ENCODE data around the gene NME7. TPM values are rescaled to one million over a fixed set of nuclear protein-coding genes. Genes with fewer than 3 reads are reported as not detected.

The NME7 gene, protein sequence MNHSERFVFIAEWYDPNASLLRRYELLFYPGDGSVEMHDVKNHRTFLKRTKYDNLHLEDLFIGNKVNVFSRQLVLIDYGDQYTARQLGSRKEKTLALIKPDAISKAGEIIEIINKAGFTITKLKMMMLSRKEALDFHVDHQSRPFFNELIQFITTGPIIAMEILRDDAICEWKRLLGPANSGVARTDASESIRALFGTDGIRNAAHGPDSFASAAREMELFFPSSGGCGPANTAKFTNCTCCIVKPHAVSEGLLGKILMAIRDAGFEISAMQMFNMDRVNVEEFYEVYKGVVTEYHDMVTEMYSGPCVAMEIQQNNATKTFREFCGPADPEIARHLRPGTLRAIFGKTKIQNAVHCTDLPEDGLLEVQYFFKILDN
- total RNA-seq = 31.6 and 34.7 TPM in 2 replicates

DNA sequence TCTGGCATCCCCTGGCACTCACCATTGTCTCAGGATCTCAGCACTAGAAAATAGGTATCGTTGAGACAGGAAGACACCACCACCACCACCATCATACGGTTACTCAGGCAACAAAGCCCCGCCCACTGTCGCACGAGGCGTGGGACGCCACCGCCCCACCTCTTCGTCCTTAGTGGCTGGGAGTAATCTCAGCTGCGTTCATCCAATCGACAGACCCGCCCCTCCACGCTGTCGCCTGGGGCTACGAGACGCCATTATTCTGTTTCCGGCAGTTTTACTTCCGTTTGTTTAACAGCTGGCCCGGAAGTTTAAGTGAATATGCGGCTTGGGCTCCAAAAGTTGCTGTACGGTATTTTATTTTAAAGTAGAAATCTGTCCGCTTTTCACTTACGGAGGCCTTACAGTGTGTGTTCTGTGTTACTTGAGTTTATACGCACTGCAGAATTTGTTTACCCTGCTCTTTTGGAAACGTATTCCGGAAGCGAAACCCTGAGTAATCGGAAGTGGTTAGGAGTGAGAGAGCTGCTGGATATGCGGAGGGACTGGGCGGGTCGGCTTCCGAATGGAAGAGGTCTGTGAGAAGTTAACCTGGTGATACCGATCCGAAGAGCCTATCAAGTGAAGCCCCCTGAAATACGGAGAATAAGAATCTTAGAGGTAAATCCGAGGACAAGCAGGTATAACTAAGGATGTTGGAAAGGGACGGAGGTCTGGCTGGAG is at the start of gene NME7, which contains the start of gene BLZF1:
Gene NME7, minus strand, starts transcription at position 112 of the 720 bp plus-strand sequence. Its CDS starts 87 bp downstream, at position 25.
Gene BLZF1, plus strand, starts transcription at position 510 of the 720 bp plus-strand sequence. CDS start 1,328 bp downstream, outside the sequence.

DNA sequence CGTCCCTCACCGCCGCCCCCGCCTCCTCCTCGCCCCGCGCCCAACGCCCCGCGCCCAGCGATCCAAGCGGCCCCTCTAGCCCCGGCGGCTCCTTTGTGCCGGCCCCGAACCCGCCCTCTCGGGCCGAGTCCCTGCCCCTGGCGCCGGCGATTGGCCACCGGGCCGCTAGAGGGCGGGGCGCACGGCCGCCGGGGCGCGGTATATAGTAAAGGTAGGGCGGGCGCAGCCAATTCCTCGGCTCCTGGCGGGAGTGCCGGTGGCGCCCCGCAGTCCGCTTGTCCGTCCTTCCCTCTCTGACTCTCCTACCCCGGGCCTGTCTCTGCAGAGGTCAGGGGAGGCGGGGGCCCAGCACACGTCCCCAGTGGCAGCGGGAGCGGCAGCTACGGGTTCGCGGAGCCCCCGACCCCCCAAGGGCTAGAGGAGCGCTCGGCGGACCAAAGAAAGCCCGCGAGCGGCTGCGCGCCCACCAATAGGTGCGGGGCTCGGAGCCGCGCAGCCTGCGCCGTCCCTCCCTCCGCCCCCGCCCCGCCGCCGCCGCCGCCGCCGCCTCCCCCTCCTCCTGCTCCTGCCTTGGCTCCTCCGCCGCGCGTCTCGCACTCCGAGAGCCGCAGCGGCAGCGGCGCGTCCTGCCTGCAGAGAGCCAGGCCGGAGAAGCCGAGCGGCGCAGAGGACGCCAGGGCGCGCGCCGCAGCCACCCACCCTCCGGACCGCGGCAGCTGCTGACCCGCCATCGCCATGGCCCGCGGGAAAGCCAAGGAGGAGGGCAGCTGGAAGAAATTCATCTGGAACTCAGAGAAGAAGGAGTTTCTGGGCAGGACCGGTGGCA is 261.3 kb downstream of the NME7 start, which contains the start of gene ATP1B1:
Gene ATP1B1, plus strand, starts transcription at position 596 of the 826 bp plus-strand sequence. Its CDS starts 140 bp downstream, at position 736.

Other genes starting within 250 kb of the NME7 start
- gene BLZF1, start 398 bp upstream of the NME7 start, total RNA-seq = 35.3 and 48.1 TPM in 2 replicates
- 0.43 and 0.78 TPM in 2 replicates for gene CCDC181, start 59.7 kb upstream of the NME7 start, total RNA-seq
- 7.4 and 10.3 TPM in 2 replicates for gene SLC19A2, start 118.1 kb upstream of the NME7 start, total RNA-seq
- gene F5, start 218.7 kb upstream of the NME7 start, total RNA-seq = under 0.01 and 0.11 TPM in 2 replicates

Measured in articular chondrocyte of knee joint (primary cell).